ENCODE measurements around the gene ELAVL1. TPM values are rescaled to one million over a fixed set of nuclear protein-coding genes. Genes with fewer than 3 reads are reported as not detected.

The ELAVL1 gene
- total and polyA plus RNA-seq, 2 donors (not counting 1 experiment from before 2014, with no cell fraction given) = 21.8 to 63.5 TPM

GRCh38 chr19:7914598-7915045 is 90.8 kb downstream of the ELAVL1 start, which contains the start of gene TGFBR3L:
TGFBR3L (plus strand) TSS chr19:7914830.
- no peak within 1 kb of the TSS for H3K9ac ChIP-seq (ENCODE audit: low read length)
- 87% methylated on average over 9 of the region's 12 CpGs for WGBS (ENCODE audit: insufficient coverage)

More at GRCh38 chr19:7914598-7915045, 90.8 kb downstream of the ELAVL1 start, which contains the start of gene TGFBR3L:
- H3K27ac ChIP-seq (ENCODE audit: low read length in 2 of 2) = no peak within 1 kb of the TSS
- Mint-ChIP-seq H3K4me1 (peaks cover 23% of the 10 kb centered on the region), H3K27ac (peak within 1 kb of the TSS; percentile 67), H3K9me3 (ENCODE audit: insufficient read depth) (no peaks in the 10 kb centered on the region), H3K4me3 (peak within 1 kb of the TSS; percentile 68), H3K27me3 (peaks cover 18% of the 10 kb centered on the region)
- H3K27me3 ChIP-seq (replicated peaks in 1 of 4; ENCODE audit: control extremely low read depth in 1 of 4, control insufficient read depth in 3 of 4, insufficient read depth in 4 of 4, low read length in 3 of 4) = peaks cover 0 to 45% (median 24%) of the 10 kb centered on the region in 4 experiments
- peaks cover 3 to 26% of the 10 kb centered on the region in 2 experiments for H3K36me3 ChIP-seq (replicated peaks in 1 of 2; ENCODE audit: control extremely low read depth in 1 of 2, control insufficient read depth in 1 of 2, extremely low read depth in 1 of 2, insufficient read depth in 2 of 2, low read length in 1 of 2)
- ATAC-seq (ENCODE audit: low read depth) (no peak), DNase-seq (no peak)
- peak within 1 kb of the TSS; percentile 87 for H3K4me2 ChIP-seq (replicated peaks; ENCODE audit: low read depth, low read length, poor library complexity, severe bottlenecking)
- H3K4me1 ChIP-seq (ENCODE audit: control insufficient read depth in 2 of 2, insufficient read depth in 2 of 2, low read length in 2 of 2) = peaks cover 40 to 44% of the 10 kb centered on the region in 2 donors
- H4K20me1 ChIP-seq (ENCODE audit: control insufficient read depth, insufficient read depth, low read length, poor library complexity, severe bottlenecking) = peaks cover 64% of the 10 kb centered on the region
- H2AFZ ChIP-seq (ENCODE audit: insufficient read depth, low read depth, low read length, poor library complexity, severe bottlenecking) = no peak within 1 kb of the TSS
- TF ChIP-seq CTCF (IDR thresholded peaks at IDR 0.05) = no peak
- no peak for TF ChIP-seq EZH2 (IDR thresholded peaks at IDR 0.05; ENCODE audit: borderline replicate concordance, insufficient read depth, low read depth, low read length, poor library complexity, severe bottlenecking)
- intact Hi-C loops (cut with micrococcal nuclease) = no loop called here
- H3K9me3 ChIP-seq (ENCODE audit: control extremely low read depth in 1 of 3, control insufficient read depth in 2 of 3, insufficient read depth in 1 of 3, low read length in 2 of 3) = peaks cover 0 to 25% (median 0%) of the 10 kb centered on the region in 3 donors
- H3K79me2 ChIP-seq (ENCODE audit: control insufficient read depth, insufficient read depth, low read length) = peaks cover 3% of the 10 kb centered on the region
- H3K4me3 ChIP-seq (ENCODE audit: control extremely low read depth in 1 of 5, extremely low read depth in 1 of 5, insufficient read depth in 1 of 5, low read depth in 2 of 5, low read length in 4 of 5) = no peak within 1 kb of the TSS
- CTCF ChIA-PET = interaction anchor here (3.7 kb wide), 1 partner anchor 30 kb away, joined by 21 read pairs; the partner anchor contains the start of gene TIMM44
- POLR2A ChIA-PET = no interaction called here

All from B cell (primary cell).